GM12875 (cell line): ENCODE results near the gene LHFPL3.

ENCODE experiments used
- H3K4me3 ChIP-seq: one replicate; pipeline ENCODE4 v1.5.1; 2011; ENCODE audit warnings: low read depth, low read length, control low read depth
- CTCF ChIP-seq: IDR thresholded peaks from 2 replicates; pipeline ENCODE4 v1.5.1; 2011; ENCODE audit warnings: low read depth, mild to moderate bottlenecking, control low read depth, inconsistent platforms, low read length, moderate library complexity, borderline replicate concordance; ENCODE audit not compliant: insufficient read depth

Gene LHFPL3

GRCh38 chr7:104859754-104860426 lies 531.5 kb downstream of the LHFPL3 start:
- TF ChIP-seq CTCF = no peak

GRCh38 chr7:104861729-104862390 lies 533.5 kb downstream of the LHFPL3 start:
- no peak overlapping the region for H3K4me3 ChIP-seq

More at GRCh38 chr7:104859754-104860426, 531.5 kb downstream of the LHFPL3 start:
- H3K4me3 ChIP-seq = no peak overlapping the region

GRCh38 chr7:104862719-104863118 lies 534.3 kb downstream of the LHFPL3 start:
- TF ChIP-seq CTCF = peak; percentile 6; the same call in 1 of the 2 replicates
- H3K4me3 ChIP-seq = no peak overlapping the region

More at GRCh38 chr7:104861729-104862390, 533.5 kb downstream of the LHFPL3 start:
- no peak for TF ChIP-seq CTCF

GRCh38 chr7:104873401-104873800 lies 545.0 kb downstream of the LHFPL3 start:
- no peak overlapping the region for H3K4me3 ChIP-seq
- TF ChIP-seq CTCF = no peak

GRCh38 chr7:104878577-104878976 lies 550.2 kb downstream of the LHFPL3 start:
- no peak for TF ChIP-seq CTCF
- H3K4me3 ChIP-seq = no peak overlapping the region

- no peak for TF ChIP-seq CTCF
- H3K4me3 ChIP-seq = no peak overlapping the region
These were observed 554.9 kb downstream of the LHFPL3 start for GRCh38 chr7:104883248-104883717.
